ENCODE data around the gene HIBCH. TPM values are rescaled to one million over a fixed set of nuclear protein-coding genes. Genes with fewer than 3 reads are reported as not detected.

The HIBCH gene
- total and polyA plus RNA-seq, 9 of the 15 experiments (the other 6 are each of a cell fraction or from before 2014, with no cell fraction given) = 17.0 to 65.4 (median 28.3) TPM

- TF ChIP-seq, protein P1, sequence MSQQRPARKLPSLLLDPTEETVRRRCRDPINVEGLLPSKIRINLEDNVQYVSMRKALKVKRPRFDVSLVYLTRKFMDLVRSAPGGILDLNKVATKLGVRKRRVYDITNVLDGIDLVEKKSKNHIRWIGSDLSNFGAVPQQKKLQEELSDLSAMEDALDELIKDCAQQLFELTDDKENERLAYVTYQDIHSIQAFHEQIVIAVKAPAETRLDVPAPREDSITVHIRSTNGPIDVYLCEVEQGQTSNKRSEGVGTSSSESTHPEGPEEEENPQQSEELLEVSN (IDR thresholded peaks at IDR 0.05; ENCODE audit: borderline replicate concordance in 1 of 2, extremely low read depth in 1 of 2, insufficient read depth in 1 of 2, insufficient read length in 1 of 2, low read depth in 1 of 2, low read length in 1 of 2, poor library complexity in 1 of 2, severe bottlenecking in 1 of 2) = no peak
- TF ChIP-seq, protein P2, sequence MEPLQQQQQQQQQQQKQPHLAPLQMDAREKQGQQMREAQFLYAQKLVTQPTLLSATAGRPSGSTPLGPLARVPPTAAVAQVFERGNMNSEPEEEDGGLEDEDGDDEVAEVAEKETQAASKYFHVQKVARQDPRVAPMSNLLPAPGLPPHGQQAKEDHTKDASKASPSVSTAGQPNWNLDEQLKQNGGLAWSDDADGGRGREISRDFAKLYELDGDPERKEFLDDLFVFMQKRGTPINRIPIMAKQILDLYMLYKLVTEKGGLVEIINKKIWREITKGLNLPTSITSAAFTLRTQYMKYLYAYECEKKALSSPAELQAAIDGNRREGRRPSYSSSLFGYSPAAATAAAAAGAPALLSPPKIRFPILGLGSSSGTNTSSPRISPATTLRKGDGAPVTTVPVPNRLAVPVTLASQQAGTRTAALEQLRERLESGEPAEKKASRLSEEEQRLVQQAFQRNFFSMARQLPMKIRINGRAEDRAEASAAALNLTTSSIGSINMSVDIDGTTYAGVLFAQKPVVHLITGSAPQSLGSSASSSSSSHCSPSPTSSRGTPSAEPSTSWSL (CRISPR knock-in tag; IDR thresholded peaks at IDR 0.05; ENCODE audit: borderline replicate concordance) = no peak
- TF ChIP-seq, protein P3, sequence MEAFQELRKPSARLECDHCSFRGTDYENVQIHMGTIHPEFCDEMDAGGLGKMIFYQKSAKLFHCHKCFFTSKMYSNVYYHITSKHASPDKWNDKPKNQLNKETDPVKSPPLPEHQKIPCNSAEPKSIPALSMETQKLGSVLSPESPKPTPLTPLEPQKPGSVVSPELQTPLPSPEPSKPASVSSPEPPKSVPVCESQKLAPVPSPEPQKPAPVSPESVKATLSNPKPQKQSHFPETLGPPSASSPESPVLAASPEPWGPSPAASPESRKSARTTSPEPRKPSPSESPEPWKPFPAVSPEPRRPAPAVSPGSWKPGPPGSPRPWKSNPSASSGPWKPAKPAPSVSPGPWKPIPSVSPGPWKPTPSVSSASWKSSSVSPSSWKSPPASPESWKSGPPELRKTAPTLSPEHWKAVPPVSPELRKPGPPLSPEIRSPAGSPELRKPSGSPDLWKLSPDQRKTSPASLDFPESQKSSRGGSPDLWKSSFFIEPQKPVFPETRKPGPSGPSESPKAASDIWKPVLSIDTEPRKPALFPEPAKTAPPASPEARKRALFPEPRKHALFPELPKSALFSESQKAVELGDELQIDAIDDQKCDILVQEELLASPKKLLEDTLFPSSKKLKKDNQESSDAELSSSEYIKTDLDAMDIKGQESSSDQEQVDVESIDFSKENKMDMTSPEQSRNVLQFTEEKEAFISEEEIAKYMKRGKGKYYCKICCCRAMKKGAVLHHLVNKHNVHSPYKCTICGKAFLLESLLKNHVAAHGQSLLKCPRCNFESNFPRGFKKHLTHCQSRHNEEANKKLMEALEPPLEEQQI (IDR thresholded peaks at IDR 0.05) = 0 out of 2 replicates have a peak, but pooled peaks have one; percentile 51
- TF ChIP-seq FOS (IDR thresholded peaks at IDR 0.05; ENCODE audit: extremely low read depth, insufficient read length) (peak; percentile 2), SPI1 (IDR thresholded peaks at IDR 0.05; ENCODE audit: borderline replicate concordance, low read depth, low read length) (no peak), HDAC6 (IDR thresholded peaks at IDR 0.05; ENCODE audit: low read depth, low read length) (no peak), CBFA2T2 (conservative IDR thresholded peaks at IDR 0.05) (no peak), ZNF280B (CRISPR knock-in tag; IDR thresholded peaks at IDR 0.05) (no peak), CAMTA2 (CRISPR knock-in tag; conservative IDR thresholded peaks at IDR 0.05) (no peak), NEUROD1 (IDR thresholded peaks at IDR 0.05; ENCODE audit: borderline replicate concordance, low read depth, low read length, partially characterized antibody) (no peak), ZNF12 (CRISPR knock-in tag; IDR thresholded peaks at IDR 0.05) (no peak), ZNF316 (IDR thresholded peaks at IDR 0.05) (no peak), MYBL2 (IDR thresholded peaks at IDR 0.05; ENCODE audit: low read depth) (0 out of 2 replicates have a peak, but pooled peaks have one; percentile 34), MYBL2 (CRISPR knock-in tag; IDR thresholded peaks at IDR 0.05; ENCODE audit: borderline replicate concordance) (no peak)
- TF ChIP-seq, protein P4, sequence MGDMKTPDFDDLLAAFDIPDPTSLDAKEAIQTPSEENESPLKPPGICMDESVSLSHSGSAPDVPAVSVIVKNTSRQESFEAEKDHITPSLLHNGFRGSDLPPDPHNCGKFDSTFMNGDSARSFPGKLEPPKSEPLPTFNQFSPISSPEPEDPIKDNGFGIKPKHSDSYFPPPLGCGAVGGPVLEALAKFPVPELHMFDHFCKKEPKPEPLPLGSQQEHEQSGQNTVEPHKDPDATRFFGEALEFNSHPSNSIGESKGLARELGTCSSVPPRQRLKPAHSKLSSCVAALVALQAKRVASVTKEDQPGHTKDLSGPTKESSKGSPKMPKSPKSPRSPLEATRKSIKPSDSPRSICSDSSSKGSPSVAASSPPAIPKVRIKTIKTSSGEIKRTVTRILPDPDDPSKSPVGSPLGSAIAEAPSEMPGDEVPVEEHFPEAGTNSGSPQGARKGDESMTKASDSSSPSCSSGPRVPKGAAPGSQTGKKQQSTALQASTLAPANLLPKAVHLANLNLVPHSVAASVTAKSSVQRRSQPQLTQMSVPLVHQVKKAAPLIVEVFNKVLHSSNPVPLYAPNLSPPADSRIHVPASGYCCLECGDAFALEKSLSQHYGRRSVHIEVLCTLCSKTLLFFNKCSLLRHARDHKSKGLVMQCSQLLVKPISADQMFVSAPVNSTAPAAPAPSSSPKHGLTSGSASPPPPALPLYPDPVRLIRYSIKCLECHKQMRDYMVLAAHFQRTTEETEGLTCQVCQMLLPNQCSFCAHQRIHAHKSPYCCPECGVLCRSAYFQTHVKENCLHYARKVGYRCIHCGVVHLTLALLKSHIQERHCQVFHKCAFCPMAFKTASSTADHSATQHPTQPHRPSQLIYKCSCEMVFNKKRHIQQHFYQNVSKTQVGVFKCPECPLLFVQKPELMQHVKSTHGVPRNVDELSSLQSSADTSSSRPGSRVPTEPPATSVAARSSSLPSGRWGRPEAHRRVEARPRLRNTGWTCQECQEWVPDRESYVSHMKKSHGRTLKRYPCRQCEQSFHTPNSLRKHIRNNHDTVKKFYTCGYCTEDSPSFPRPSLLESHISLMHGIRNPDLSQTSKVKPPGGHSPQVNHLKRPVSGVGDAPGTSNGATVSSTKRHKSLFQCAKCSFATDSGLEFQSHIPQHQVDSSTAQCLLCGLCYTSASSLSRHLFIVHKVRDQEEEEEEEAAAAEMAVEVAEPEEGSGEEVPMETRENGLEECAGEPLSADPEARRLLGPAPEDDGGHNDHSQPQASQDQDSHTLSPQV (IDR thresholded peaks at IDR 0.05) = no peak
Observed at GRCh38 chr2:190267302-190267701, 52.3 kb downstream of the HIBCH start (continued).

Measured in K562 (cell line).